Fibroblast of upper back skin (primary cell): ENCODE measurements around the gene RNU4-1.

ENCODE experiments used
- DNase-seq: peaks from one replicate; pipeline ENCODE4 v3.0.0-alpha.2; 2013

RNU4-1 gene

DNA sequence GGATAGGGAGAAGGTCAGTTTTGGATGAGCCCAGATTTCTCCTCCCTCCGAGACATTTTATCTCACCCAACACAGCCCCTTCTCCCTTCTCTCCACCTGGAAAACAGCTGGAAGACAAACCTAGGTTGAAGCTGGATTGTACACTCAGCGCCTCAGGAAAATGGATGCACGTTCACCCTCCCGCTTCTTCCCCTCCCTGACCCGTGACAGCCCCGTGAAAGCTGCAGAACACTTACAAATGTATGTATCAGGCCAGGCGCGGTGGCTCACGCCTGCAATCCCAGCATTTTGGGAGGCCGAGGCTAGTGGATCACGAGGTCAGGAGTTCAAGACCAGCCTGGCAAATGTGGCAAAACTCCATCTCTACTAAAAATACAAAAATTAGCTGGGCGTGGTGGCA lies 5.5 kb downstream of the RNU4-1 start:
- DNase-seq = no peak

GRCh38 chr12:120286768-120287490 lies 6.1 kb downstream of the RNU4-1 start:
- no peak for DNase-seq

GRCh38 chr12:120284381-120284780 lies 8.7 kb downstream of the RNU4-1 start:
- DNase-seq = no peak

- DNase-seq = peak; percentile 33
Measured at GRCh38 chr12:120283318-120283717, 9.7 kb downstream of the RNU4-1 start.

GRCh38 chr12:120278137-120279069 lies 14.6 kb downstream of the RNU4-1 start:
- DNase-seq = no peak

DNA sequence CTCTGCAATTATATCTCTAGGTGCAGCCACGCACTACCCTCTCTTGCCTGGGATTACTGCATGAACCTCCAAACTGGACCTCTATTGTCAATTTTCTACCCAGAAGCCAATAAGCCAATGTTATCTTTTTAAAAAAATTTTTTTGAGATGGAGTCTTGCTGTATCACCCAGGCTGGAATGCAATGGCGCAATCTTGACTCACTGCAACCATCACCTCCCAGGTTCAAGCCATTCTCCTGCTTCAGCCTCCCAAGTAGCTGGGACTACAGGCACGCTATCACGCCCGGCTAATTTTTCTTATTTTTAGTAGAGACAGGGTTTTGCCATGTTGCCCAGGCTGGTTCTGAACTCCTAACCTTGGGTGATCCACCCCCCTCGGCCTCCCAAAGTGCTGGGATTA lies 16.3 kb downstream of the RNU4-1 start:
- DNase-seq = peak; percentile 66

- no peak for DNase-seq
Measured at GRCh38 chr12:120267736-120268135, 25.3 kb downstream of the RNU4-1 start.

DNA sequence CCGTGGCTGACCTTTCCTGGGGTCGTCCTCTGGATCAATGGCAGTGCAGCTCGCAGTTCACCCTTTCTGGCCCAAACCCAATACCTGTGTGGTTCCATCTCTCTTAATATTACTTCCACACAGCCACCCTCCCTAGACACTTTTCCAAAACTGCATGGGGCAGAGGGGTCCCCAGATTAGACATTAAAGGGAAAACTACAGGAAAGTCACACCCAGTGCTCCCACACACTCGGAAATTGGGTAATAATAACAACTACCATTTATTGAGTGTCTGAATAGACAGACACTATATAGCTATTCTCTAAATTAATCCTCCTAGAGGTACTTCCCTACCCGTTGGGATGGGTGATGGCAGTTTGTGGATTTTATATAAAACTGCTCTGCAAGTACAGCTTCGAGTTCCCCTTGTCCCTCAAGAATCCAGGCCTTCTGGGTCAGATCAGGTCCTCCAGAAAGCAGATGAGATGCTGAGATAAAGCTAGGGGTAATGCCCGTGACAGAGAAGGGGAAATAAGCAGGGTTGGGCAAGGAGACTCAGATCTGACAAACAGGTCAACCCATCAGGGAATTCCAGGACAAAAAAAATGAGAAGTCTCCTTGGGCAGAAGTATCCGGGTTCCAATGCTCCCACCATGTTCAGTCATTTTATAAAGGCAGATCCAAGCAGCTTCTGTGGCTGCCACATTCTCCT lies 26.7 kb downstream of the RNU4-1 start:
- no peak for DNase-seq

GRCh38 chr12:120265473-120266179 lies 27.4 kb downstream of the RNU4-1 start, which contains the start of gene PXN:
Gene PXN (minus strand): TSS chr12:120265730. CDS start chr12:120265629, 101 bp downstream.
- DNase-seq = peak; percentile 77

GRCh38 chr12:120264904-120265472 lies 28.0 kb downstream of the RNU4-1 start:
- DNase-seq = no peak

GRCh38 chr12:120264086-120264903 lies 28.7 kb downstream of the RNU4-1 start:
- no peak for DNase-seq

GRCh38 chr12:120263748-120264085 lies 29.3 kb downstream of the RNU4-1 start:
- no peak for DNase-seq

GRCh38 chr12:120262852-120263747 lies 29.9 kb downstream of the RNU4-1 start:
- DNase-seq = no peak

GRCh38 chr12:120261951-120262851 lies 30.8 kb downstream of the RNU4-1 start:
- no peak for DNase-seq

GRCh38 chr12:120260607-120261006 lies 32.4 kb downstream of the RNU4-1 start:
- DNase-seq = no peak

DNA sequence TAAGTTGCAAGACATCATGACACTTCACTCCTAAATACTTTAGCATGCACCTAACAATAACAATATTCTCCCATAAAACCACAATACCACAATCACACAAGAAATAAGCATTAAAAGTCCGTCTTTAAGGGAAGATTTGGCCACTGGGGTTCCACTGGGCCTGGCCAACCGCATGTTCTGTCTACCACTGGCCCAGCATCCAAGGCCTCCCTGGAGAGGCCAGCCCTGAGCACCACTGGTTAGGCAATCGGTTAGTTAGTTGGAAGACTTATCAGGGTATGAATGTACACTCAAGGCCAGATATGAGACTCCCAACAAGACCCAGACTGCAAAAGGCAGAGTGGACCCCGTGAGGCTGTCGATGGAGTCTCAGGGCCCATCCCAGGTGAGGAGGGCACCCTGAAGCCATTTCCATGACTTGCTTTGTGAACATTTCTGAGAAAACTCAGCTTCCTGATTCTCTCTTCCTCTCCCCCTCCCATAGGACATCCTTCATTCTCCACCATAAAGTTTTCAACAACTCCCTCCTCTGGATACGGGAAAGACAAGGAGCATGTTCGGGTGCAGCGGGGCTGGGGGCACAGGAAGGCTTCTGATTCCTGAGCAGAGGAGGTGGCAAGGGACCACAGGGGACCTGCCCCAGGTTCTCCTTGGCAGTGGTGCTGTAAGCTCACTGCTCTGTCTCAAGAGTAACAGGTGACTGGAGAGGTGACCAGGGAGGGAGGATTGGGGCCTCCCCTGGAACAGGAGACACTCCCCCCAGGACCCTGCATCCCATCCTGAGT lies 33.4 kb downstream of the RNU4-1 start:
- peak; percentile 64 for DNase-seq

GRCh38 chr12:120258323-120258896 lies 34.6 kb downstream of the RNU4-1 start:
- no peak for DNase-seq
